Measurements from ENCODE around the gene PARP2.

PARP2 gene, protein sequence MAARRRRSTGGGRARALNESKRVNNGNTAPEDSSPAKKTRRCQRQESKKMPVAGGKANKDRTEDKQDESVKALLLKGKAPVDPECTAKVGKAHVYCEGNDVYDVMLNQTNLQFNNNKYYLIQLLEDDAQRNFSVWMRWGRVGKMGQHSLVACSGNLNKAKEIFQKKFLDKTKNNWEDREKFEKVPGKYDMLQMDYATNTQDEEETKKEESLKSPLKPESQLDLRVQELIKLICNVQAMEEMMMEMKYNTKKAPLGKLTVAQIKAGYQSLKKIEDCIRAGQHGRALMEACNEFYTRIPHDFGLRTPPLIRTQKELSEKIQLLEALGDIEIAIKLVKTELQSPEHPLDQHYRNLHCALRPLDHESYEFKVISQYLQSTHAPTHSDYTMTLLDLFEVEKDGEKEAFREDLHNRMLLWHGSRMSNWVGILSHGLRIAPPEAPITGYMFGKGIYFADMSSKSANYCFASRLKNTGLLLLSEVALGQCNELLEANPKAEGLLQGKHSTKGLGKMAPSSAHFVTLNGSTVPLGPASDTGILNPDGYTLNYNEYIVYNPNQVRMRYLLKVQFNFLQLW

DNA sequence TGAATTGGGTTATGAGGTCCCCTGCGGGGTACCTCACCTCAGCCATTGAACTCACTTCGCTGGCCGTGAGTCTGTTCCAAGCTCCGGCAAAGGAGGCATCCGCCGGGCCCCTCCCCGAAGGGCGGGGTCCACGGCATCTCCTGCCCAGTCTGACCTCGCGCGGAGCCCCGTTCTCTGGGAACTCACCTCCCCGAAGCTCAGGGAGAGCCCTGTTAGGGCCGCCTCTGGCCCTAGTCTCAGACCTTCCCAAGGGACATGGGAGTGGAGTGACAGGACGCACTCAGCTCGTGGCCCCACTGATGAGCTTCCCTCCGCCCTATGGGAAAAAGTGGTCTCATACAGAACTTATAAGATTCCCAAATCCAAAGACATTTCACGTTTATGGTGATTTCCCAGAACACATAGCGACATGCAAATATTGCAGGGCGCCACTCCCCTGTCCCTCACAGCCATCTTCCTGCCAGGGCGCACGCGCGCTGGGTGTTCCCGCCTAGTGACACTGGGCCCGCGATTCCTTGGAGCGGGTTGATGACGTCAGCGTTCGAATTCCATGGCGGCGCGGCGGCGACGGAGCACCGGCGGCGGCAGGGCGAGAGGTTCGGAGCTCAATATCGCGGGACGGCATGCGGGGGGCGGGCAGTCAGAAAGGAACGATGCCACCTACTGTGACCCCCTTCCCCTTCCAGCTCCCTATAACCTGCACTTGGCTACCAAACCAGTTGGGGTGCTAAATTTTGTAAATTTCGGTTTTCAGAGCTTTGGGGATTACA is at the start of gene PARP2:
TSS of gene PARP2 (plus strand) at position 544 of the 770 bp plus-strand sequence. CDS start at position 551, 7 bp downstream.
- peak within 1 kb of the TSS; percentile 82 for H3K4me2 ChIP-seq
- no peak for TF ChIP-seq Cebpa-rat (IDR thresholded peaks at IDR 0.05)
- peaks cover 21% of the 10 kb centered on the region for H3K4me1 ChIP-seq
- peak within 1 kb of the TSS; percentile 79 for H3K27ac ChIP-seq
- H3K4me3 ChIP-seq, result peak within 1 kb of the TSS; percentile 74
- H3K9ac ChIP-seq, result peak within 1 kb of the TSS; percentile 89
- H3K9me3 ChIP-seq, result no peaks in the 10 kb centered on the region
- no peaks in the 10 kb centered on the region for H3K27me3 ChIP-seq
- H3K36me3 ChIP-seq, result peaks cover 33% of the 10 kb centered on the region
- H4K20me1 ChIP-seq, result no peaks in the 10 kb centered on the region

DNA sequence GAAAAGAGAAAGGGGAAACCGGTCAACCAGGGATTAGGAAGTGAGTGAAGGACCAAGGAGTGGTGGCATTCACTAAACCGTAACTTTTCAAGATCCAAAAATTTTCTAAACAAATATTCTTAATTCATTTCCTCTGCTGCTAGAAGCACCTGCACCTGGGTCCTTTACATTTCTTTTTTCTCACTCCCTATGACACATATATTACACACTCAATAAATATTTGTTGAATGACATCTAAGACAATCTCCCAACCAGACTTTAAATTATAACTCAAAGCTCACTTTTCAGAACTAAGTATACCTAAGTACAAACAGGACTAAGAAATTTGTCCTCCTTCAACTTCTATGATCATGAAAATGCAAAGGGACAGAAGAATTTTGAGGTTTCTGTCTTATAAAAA is 48.8 kb upstream of the PARP2 start:
- Histone ChIP-seq H3K27me3 (no peaks in the 10 kb centered on the region), H3K27ac (no peak overlapping the region), H3K9me3 (no peaks in the 10 kb centered on the region), H4K20me1 (no peaks in the 10 kb centered on the region), H3K4me2 (no peak overlapping the region), H3K36me3 (peaks cover 93% of the 10 kb centered on the region), H3K9ac (no peak overlapping the region), H3K4me1 (peaks cover 13% of the 10 kb centered on the region), H3K4me3 (no peak overlapping the region)
- no peak for TF ChIP-seq Cebpa-rat (IDR thresholded peaks at IDR 0.05)

DNA sequence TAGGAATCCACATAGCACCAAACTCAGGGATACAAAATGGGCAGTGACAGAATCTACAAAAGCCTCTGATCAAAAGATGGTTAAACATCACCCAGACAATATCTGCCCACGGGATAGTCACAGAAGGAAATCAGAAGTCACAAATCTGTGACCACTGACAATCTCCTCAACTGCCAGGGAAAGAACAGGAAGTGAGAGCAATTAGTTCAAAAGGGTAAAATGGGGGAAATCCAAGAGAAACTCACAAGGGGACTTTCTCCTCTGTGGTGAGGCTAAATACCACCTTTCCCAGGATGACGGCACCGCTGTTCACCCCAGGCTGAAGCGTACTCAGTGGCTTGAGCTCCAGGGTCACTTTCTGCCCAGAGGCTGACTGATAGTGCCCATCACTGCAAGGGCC is 48.4 kb upstream of the PARP2 start:
- Histone ChIP-seq H4K20me1 (no peaks in the 10 kb centered on the region), H3K4me2 (peak overlapping the region; percentile 46), H3K27me3 (no peaks in the 10 kb centered on the region), H3K27ac (no peak overlapping the region), H3K9me3 (no peaks in the 10 kb centered on the region), H3K4me3 (no peak overlapping the region), H3K36me3 (peaks cover 93% of the 10 kb centered on the region), H3K9ac (no peak overlapping the region), H3K4me1 (peaks cover 13% of the 10 kb centered on the region)
- no peak for TF ChIP-seq Cebpa-rat (IDR thresholded peaks at IDR 0.05)

DNA sequence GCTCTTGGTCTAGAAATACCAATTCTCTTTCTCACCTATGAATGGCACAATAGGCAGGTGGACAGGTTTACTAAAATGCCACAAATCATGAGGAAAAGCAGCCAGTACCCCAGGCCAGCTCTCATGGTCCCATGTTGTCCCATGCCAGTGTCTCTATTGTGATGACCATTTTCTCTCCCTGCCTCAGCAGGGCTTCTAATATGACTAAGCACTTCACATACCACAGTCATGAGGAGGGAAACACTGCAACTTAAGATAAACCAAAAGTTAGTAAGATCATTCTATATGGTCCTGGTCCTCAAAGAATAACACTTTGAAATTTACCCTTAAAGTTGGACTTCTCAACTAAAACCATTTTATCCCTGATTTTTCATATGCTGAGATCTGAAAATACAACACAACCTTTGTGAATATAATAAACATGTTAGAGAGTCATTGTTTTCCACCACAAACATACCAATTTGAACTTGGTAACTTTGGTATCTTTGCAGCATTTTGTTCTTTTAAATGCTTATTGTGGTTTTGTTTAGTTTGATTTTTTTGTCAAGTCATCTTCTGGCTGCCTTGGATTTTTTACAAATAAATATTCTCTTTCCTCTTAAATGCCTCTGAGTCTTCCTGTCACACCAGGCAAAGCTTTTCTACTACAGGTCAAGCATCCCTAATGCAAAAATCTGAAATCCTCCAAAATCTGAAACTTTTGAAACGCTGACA is 41.2 kb upstream of the PARP2 start:
- TF ChIP-seq Cebpa-rat (IDR thresholded peaks at IDR 0.05), result no peak
- Histone ChIP-seq H3K4me1 (peaks cover 15% of the 10 kb centered on the region), H3K27ac (no peak overlapping the region), H4K20me1 (0 out of 2 replicates have a peak, but pooled peaks cover 7% of the 10 kb centered on the region), H3K27me3 (no peaks in the 10 kb centered on the region), H3K4me2 (no peak overlapping the region), H3K9me3 (no peaks in the 10 kb centered on the region), H3K36me3 (peaks cover 49% of the 10 kb centered on the region), H3K4me3 (no peak overlapping the region), H3K9ac (no peak overlapping the region)

DNA sequence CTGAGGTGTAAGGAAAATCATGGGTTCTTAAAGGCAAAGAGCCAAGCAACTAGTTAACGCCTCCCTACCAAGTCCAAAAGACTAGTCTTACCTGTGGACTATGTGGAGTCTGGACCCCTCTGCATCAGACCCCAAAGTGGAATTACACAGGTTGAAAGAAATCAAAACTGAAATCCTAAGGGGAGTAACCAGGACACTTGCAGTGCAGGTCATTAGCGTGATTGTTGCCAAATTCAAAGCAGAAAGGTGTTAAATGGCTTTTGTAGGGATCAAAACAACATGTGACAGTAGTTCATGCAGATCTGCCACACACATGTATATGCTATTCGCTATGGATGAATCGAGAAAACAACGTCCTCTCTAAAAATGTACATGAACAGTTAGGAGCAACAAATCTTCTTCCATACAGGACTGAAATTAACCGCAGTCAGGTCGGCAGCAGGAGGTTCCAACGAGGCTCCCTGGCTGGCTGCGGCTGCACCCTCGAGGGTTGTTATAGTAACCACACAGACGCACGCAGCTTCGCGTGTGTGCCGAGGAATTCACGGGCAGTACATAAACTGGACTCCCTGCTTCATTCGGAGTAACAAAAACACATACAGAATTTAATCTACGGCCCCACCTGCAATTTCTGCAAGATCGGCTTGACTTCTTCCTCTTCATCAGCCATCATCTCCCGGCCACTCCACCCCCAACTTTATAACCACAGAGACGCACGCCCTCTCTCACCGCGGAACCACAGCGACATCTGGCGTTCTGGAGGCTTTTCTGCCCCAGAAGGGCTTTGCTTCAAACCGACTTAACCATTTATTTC is 38.0 kb upstream of the PARP2 start, which contains the start of gene TTC5:
TSS of gene TTC5 (minus strand) at position 687 of the 814 bp plus-strand sequence. CDS start at position 673, 14 bp downstream.
- Histone ChIP-seq H3K9me3 (no peaks in the 10 kb centered on the region), H3K27me3 (no peaks in the 10 kb centered on the region), H3K4me1 (peaks cover 15% of the 10 kb centered on the region), H3K4me3 (peak within 1 kb of the TSS; percentile 75), H3K36me3 (peaks cover 17% of the 10 kb centered on the region), H3K9ac (peak within 1 kb of the TSS; percentile 70), H4K20me1 (0 out of 2 replicates have a peak, but pooled peaks cover 7% of the 10 kb centered on the region), H3K27ac (peak within 1 kb of the TSS; percentile 36; the same call in 1 of the 2 replicates), H3K4me2 (peak within 1 kb of the TSS; percentile 88)
- TF ChIP-seq Cebpa-rat (IDR thresholded peaks at IDR 0.05), result no peak

DNA sequence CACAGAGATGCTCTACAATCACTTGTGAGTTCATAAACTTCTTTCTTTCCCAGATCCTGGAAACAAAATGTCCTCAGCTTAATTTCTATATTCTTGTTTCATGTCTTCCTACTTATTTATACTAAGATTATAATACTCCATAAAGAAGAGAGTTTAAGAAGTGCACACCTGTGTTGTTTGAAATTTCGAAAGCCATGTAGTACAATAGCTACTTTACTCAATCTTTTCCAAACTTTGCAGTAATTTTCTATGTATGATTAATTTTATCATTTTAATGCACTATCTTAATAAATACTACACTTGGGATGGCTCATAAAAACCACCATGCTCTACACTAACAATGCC is 37.4 kb upstream of the PARP2 start:
- Histone ChIP-seq H4K20me1 (0 out of 2 replicates have a peak, but pooled peaks cover 7% of the 10 kb centered on the region), H3K4me1 (peaks cover 15% of the 10 kb centered on the region), H3K4me2 (no peak overlapping the region), H3K9ac (no peak overlapping the region), H3K9me3 (no peaks in the 10 kb centered on the region), H3K27me3 (no peaks in the 10 kb centered on the region), H3K36me3 (peaks cover 11% of the 10 kb centered on the region), H3K4me3 (peak overlapping the region; percentile 75), H3K27ac (no peak overlapping the region)
- TF ChIP-seq Cebpa-rat (IDR thresholded peaks at IDR 0.05), result no peak

DNA sequence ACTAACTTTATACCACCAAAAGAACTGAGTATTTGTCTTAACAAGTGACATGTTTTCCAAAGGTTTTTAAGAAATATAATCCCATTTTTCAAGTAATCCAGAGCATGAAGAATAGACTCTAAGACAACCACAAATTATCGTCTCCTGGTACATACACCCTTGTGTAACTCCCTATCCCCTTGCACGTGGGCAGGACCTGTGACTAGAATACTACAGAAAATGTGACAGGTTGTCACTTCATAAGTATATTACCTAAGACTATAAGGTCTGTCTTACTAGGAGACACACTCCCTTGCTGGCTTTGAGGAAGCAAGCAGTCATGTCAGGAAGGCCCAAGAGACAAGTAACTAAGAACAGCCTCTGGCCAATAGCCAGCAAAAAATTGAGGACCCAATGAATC is 29.4 kb upstream of the PARP2 start:
- Histone ChIP-seq H3K4me3 (no peak overlapping the region), H3K4me1 (no peaks in the 10 kb centered on the region), H3K36me3 (peaks cover 79% of the 10 kb centered on the region), H4K20me1 (peaks cover 49% of the 10 kb centered on the region), H3K27me3 (no peaks in the 10 kb centered on the region), H3K9me3 (no peaks in the 10 kb centered on the region; the same call in 1 of the 2 replicates), H3K4me2 (no peak overlapping the region), H3K27ac (no peak overlapping the region), H3K9ac (no peak overlapping the region)
- TF ChIP-seq Cebpa-rat (IDR thresholded peaks at IDR 0.05), result no peak

DNA sequence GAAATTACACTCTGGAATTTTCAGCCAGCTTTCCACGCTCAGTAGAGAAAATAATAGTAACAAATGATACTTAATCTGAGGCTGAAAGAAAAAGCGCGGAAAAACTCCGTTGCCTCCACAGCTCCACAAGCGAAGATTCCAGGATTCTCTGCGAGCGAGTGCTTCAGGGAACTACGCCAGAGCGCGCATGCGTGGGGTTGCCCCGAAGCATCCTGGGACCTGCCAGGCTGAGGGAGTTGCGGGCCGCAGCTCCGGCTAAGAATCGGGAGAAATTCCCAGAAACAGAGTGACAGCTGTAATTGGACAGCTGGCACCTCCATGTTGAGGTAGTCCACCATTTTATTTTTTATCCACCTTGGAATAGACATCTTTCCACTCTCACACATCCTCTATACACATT is 25.7 kb upstream of the PARP2 start:
- H3K4me3 ChIP-seq, result no peak overlapping the region
- H3K36me3 ChIP-seq, result peaks cover 99% of the 10 kb centered on the region
- H3K27ac ChIP-seq, result no peak overlapping the region
- no peaks in the 10 kb centered on the region for H3K27me3 ChIP-seq
- no peak overlapping the region for H3K4me2 ChIP-seq
- H3K4me1 ChIP-seq, result no peaks in the 10 kb centered on the region
- H3K9ac ChIP-seq, result no peak overlapping the region
- no peak for TF ChIP-seq Cebpa-rat (IDR thresholded peaks at IDR 0.05)
- H4K20me1 ChIP-seq, result peaks cover 72% of the 10 kb centered on the region
- H3K9me3 ChIP-seq, result no peaks in the 10 kb centered on the region
